Measurements from ENCODE around the gene OSBPL2. TPM values are rescaled to one million over a fixed set of nuclear protein-coding genes. Genes with fewer than 3 reads are reported as not detected.
A peak's percentile ranks its signal among the peaks of the same experiment; 100 is the strongest.

The OSBPL2 gene
- total and polyA plus RNA-seq, 3 experiments from 2014 or later: 24.5 to 24.7 (median 24.6) TPM

DNA sequence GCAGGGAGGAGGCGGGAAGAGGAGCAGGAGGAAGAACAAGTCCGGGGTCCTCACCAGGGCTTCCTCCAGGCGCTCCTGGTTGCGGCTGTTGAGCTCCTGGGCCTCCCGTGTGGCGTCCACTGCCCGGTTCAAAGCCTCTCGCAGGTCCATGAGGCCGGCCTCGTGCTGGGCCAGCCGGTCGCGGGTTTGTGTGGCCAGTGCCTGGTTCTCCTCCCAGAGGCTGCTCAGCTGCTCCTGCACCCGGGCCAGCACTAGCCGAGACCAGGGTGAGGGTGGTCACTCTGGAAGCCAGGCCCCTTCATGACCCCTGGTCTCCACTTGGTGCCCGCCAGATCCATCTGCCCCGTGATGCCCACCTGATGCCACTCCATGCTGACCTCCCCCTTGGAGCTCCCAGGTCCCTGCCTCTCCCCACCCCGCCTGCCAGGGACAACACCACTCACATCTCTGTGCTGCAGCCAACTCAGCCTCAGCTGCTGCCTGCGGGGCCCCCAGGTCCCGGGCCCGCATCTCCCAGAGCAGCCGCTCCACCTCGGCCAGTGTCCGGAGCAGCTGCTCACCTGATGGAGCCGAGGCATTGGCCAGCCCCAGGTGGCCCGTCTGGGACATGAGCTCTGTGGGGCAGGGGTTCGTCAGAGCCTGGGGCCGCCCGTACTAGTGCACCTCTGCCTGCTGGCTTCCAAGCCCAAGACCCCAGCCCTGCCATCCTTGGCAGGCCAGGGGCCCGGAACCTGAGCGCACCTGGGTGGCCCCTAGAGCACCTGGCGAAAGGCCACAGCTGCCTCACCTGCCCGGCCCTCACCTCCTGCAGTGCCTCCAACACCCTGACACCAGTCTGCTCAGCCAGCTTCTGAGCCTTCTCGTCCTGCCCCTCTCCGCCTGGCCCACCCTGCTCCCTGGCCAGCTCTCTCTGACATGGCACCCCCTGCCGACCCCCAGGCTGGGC is 80.4 kb downstream of the OSBPL2 start:
- H3K27me3 ChIP-seq (ENCODE audit: insufficient read depth, low read length, poor library complexity, severe bottlenecking): no peaks in the 10 kb centered on the region
- DNase-seq: no peak
- POLR2A ChIA-PET: interaction anchor here (0.6 kb wide), 1 partner anchor 21 kb away, joined by 7 read pairs; no protein-coding TSS in a partner anchor
- H3K36me3 Mint-ChIP-seq: no peaks in the 10 kb centered on the region
- H3K27me3 Mint-ChIP-seq: no peaks in the 10 kb centered on the region
- CTCF ChIA-PET: no interaction called here
- no peak overlapping the region for H3K4me3 ChIP-seq (ENCODE audit: low read length)
- no peak overlapping the region for H3K4me3 Mint-ChIP-seq
- peak overlapping the region in 1 of 8 donors; percentile 33 for H3K27ac Mint-ChIP-seq
- H3K4me1 Mint-ChIP-seq: no peaks in the 10 kb centered on the region
- H3K27ac ChIP-seq (ENCODE audit: low read depth, low read length): no peak overlapping the region
- no peaks in the 10 kb centered on the region for H3K4me1 ChIP-seq (ENCODE audit: insufficient read depth, low read length)
- no peaks in the 10 kb centered on the region for H3K9me3 ChIP-seq (ENCODE audit: low read length)
- no peaks in the 10 kb centered on the region for H3K9me3 Mint-ChIP-seq
- H3K36me3 ChIP-seq (ENCODE audit: insufficient read depth, low read length): no peaks in the 10 kb centered on the region

- Mint-ChIP-seq H3K36me3 (no peaks in the 10 kb centered on the region), H3K27ac (peak overlapping the region in 1 of 8 donors; percentile 17), H3K4me3 (no peak overlapping the region), H3K9me3 (no peaks in the 10 kb centered on the region), H3K27me3 (no peaks in the 10 kb centered on the region), H3K4me1 (no peaks in the 10 kb centered on the region)
- POLR2A ChIA-PET: interaction anchor here (0.6 kb wide), 1 partner anchor 20 kb away, joined by 7 read pairs; no protein-coding TSS in a partner anchor
- Histone ChIP-seq H3K27ac (ENCODE audit: low read depth, low read length) (no peak overlapping the region), H3K36me3 (ENCODE audit: insufficient read depth, low read length) (no peaks in the 10 kb centered on the region), H3K4me1 (ENCODE audit: insufficient read depth, low read length) (no peaks in the 10 kb centered on the region), H3K9me3 (ENCODE audit: low read length) (no peaks in the 10 kb centered on the region), H3K4me3 (ENCODE audit: low read length) (no peak overlapping the region), H3K27me3 (ENCODE audit: insufficient read depth, low read length, poor library complexity, severe bottlenecking) (no peaks in the 10 kb centered on the region)
- CTCF ChIA-PET: no interaction called here
- DNase-seq: no peak
Measured at GRCh38 chr20:62319346-62319909, 81.1 kb downstream of the OSBPL2 start.

GRCh38 chr20:62320581-62321354 is 82.4 kb downstream of the OSBPL2 start:
- no peaks in the 10 kb centered on the region for H3K36me3 ChIP-seq (ENCODE audit: insufficient read depth, low read length)
- H3K9me3 Mint-ChIP-seq: no peaks in the 10 kb centered on the region
- no peaks in the 10 kb centered on the region for H3K36me3 Mint-ChIP-seq
- no peaks in the 10 kb centered on the region for H3K9me3 ChIP-seq (ENCODE audit: low read length)
- no peak for DNase-seq
- no peaks in the 10 kb centered on the region for H3K4me1 Mint-ChIP-seq
- no peaks in the 10 kb centered on the region for H3K4me1 ChIP-seq (ENCODE audit: insufficient read depth, low read length)
- H3K4me3 ChIP-seq (ENCODE audit: low read length): no peak overlapping the region
- H3K4me3 Mint-ChIP-seq: no peak overlapping the region
- ChIA-PET POLR2A (no interaction called here), CTCF (no interaction called here)
- H3K27ac Mint-ChIP-seq: peak overlapping the region in 1 of 8 donors; percentile 94
- no peak overlapping the region for H3K27ac ChIP-seq (ENCODE audit: low read depth, low read length)
- no peaks in the 10 kb centered on the region for H3K27me3 Mint-ChIP-seq
- no peaks in the 10 kb centered on the region for H3K27me3 ChIP-seq (ENCODE audit: insufficient read depth, low read length, poor library complexity, severe bottlenecking)

- CTCF ChIA-PET: no interaction called here
- POLR2A ChIA-PET: no interaction called here
- no peak for DNase-seq
Measured at GRCh38 chr20:62321521-62321948, 83.2 kb downstream of the OSBPL2 start.

DNA sequence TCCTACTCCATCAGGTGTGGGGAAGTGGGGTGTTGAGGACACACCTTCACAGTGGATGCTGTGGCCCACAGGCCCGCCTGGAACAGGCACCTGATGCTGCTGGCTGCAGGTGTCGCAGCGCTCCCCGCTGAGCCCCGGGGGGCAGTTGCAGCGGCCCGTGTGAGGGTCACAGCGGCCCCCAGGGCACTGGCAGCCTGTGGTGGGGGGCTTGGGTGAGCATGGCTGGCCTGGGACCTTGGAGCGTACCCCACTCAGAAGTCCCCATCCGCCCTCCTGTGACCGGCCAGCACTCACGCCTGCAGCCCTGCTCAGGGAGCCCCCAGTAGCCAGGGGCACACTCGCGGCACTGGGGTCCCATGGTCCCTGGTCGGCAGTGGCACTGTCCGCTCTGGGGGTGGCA is 83.7 kb downstream of the OSBPL2 start:
- H3K4me3 ChIP-seq (ENCODE audit: low read length): no peak overlapping the region
- no peak overlapping the region for H3K27ac ChIP-seq (ENCODE audit: low read depth, low read length)
- H3K9me3 Mint-ChIP-seq: no peaks in the 10 kb centered on the region
- ChIA-PET POLR2A (no interaction called here), CTCF (no interaction called here)
- H3K36me3 ChIP-seq (ENCODE audit: insufficient read depth, low read length): no peaks in the 10 kb centered on the region
- no peaks in the 10 kb centered on the region for H3K4me1 ChIP-seq (ENCODE audit: insufficient read depth, low read length)
- no peak overlapping the region for H3K27ac Mint-ChIP-seq
- H3K9me3 ChIP-seq (ENCODE audit: low read length): no peaks in the 10 kb centered on the region
- H3K27me3 Mint-ChIP-seq: no peaks in the 10 kb centered on the region
- H3K36me3 Mint-ChIP-seq: no peaks in the 10 kb centered on the region
- H3K27me3 ChIP-seq (ENCODE audit: insufficient read depth, low read length, poor library complexity, severe bottlenecking): no peaks in the 10 kb centered on the region
- H3K4me3 Mint-ChIP-seq: no peak overlapping the region
- DNase-seq: no peak
- H3K4me1 Mint-ChIP-seq: no peaks in the 10 kb centered on the region

More at GRCh38 chr20:62321521-62321948, 83.2 kb downstream of the OSBPL2 start:
- no peak overlapping the region for H3K27ac Mint-ChIP-seq
- Histone ChIP-seq H3K4me1 (ENCODE audit: insufficient read depth, low read length) (no peaks in the 10 kb centered on the region), H3K4me3 (ENCODE audit: low read length) (no peak overlapping the region), H3K27ac (ENCODE audit: low read depth, low read length) (no peak overlapping the region), H3K9me3 (ENCODE audit: low read length) (no peaks in the 10 kb centered on the region), H3K27me3 (ENCODE audit: insufficient read depth, low read length, poor library complexity, severe bottlenecking) (no peaks in the 10 kb centered on the region), H3K36me3 (ENCODE audit: insufficient read depth, low read length) (no peaks in the 10 kb centered on the region)
- no peaks in the 10 kb centered on the region for H3K36me3 Mint-ChIP-seq
- H3K4me3 Mint-ChIP-seq: no peak overlapping the region
- no peaks in the 10 kb centered on the region for H3K27me3 Mint-ChIP-seq
- H3K4me1 Mint-ChIP-seq: no peaks in the 10 kb centered on the region
- H3K9me3 Mint-ChIP-seq: no peaks in the 10 kb centered on the region

- Mint-ChIP-seq H3K9me3 (no peaks in the 10 kb centered on the region), H3K4me3 (no peak overlapping the region), H3K27ac (no peak overlapping the region), H3K27me3 (no peaks in the 10 kb centered on the region), H3K36me3 (no peaks in the 10 kb centered on the region), H3K4me1 (no peaks in the 10 kb centered on the region)
- ChIA-PET POLR2A (no interaction called here), CTCF (no interaction called here)
- H3K4me3 ChIP-seq (ENCODE audit: low read length): no peak overlapping the region
- H3K4me1 ChIP-seq (ENCODE audit: insufficient read depth, low read length): no peaks in the 10 kb centered on the region
- no peaks in the 10 kb centered on the region for H3K27me3 ChIP-seq (ENCODE audit: insufficient read depth, low read length, poor library complexity, severe bottlenecking)
- no peak overlapping the region for H3K27ac ChIP-seq (ENCODE audit: low read depth, low read length)
- no peaks in the 10 kb centered on the region for H3K9me3 ChIP-seq (ENCODE audit: low read length)
- H3K36me3 ChIP-seq (ENCODE audit: insufficient read depth, low read length): no peaks in the 10 kb centered on the region
- DNase-seq: no peak
Measured at GRCh38 chr20:62322492-62323041, 84.2 kb downstream of the OSBPL2 start.

GRCh38 chr20:62323146-62323979 is 85.0 kb downstream of the OSBPL2 start:
- POLR2A ChIA-PET: no interaction called here
- no peak overlapping the region for H3K4me3 Mint-ChIP-seq
- H3K4me3 ChIP-seq (ENCODE audit: low read length): no peak overlapping the region
- no peak overlapping the region for H3K27ac Mint-ChIP-seq
- H3K27ac ChIP-seq (ENCODE audit: low read depth, low read length): no peak overlapping the region
- no peaks in the 10 kb centered on the region for H3K27me3 ChIP-seq (ENCODE audit: insufficient read depth, low read length, poor library complexity, severe bottlenecking)
- no peaks in the 10 kb centered on the region for H3K36me3 ChIP-seq (ENCODE audit: insufficient read depth, low read length)
- no peak for DNase-seq
- H3K36me3 Mint-ChIP-seq: no peaks in the 10 kb centered on the region
- H3K4me1 ChIP-seq (ENCODE audit: insufficient read depth, low read length): no peaks in the 10 kb centered on the region
- H3K9me3 ChIP-seq (ENCODE audit: low read length): no peaks in the 10 kb centered on the region
- CTCF ChIA-PET: no interaction called here
- H3K9me3 Mint-ChIP-seq: no peaks in the 10 kb centered on the region
- H3K4me1 Mint-ChIP-seq: no peaks in the 10 kb centered on the region
- no peaks in the 10 kb centered on the region for H3K27me3 Mint-ChIP-seq
